HepG2 (cell line): ENCODE data around the gene PRKAG1. TPM values are rescaled to one million over a fixed set of nuclear protein-coding genes. Genes with fewer than 3 reads are reported as not detected.

Source experiments
- ATF5 ChIP-seq: sonication (generic); formaldehyde crosslinking; IDR thresholded peaks from 2 replicates; pipeline ENCODE4 v1.4.0; 2020; ENCODE audit warnings: mild to moderate bottlenecking, low read depth, missing genetic modification reagents
- CBX1 ChIP-seq: IDR thresholded peaks from one replicate; pipeline ENCODE4 v1.6.1; 2016; ENCODE audit warnings: antibody characterized with exemption, low read depth
- CEBPB ChIP-seq: IDR thresholded peaks from 2 replicates; pipeline ENCODE4 v1.6.1; 2011; ENCODE audit warnings: low read depth, low read length, improper control_type of control experiment, borderline replicate concordance
- CENPX ChIP-seq: sonication (generic); formaldehyde crosslinking; IDR thresholded peaks from 2 replicates; pipeline ENCODE4 v1.9.0; 2021; ENCODE audit warnings: mild to moderate bottlenecking, missing genetic modification reagents, moderate library complexity
- DNMT3B ChIP-seq: conservative IDR thresholded peaks from 2 replicates; pipeline ENCODE4 v1.6.1; 2016; ENCODE audit warnings: missing biosample characterization, control low read depth
- HINFP ChIP-seq: sonication (generic); formaldehyde crosslinking; IDR thresholded peaks from 2 replicates; pipeline ENCODE4 v1.4.0; 2020; ENCODE audit warnings: low read depth, mild to moderate bottlenecking, missing genetic modification reagents
- IKZF1 ChIP-seq: fragments of 450-650 bp; IDR thresholded peaks from 2 replicates; pipeline ENCODE4 v1.7.1; 2016
- MAFK ChIP-seq, 2 experiments: IDR thresholded peaks in 1 of 2; conservative IDR thresholded peaks in 1 of 2; 2 replicates each; pipeline ENCODE4 v1.6.1; 2011; ENCODE audit warnings: improper control_type of control experiment in 2 of 2, low read length in 2 of 2
- MATR3 ChIP-seq: sonication (generic); formaldehyde crosslinking; IDR thresholded peaks from 2 replicates; pipeline ENCODE4 v1.4.0; 2020; ENCODE audit warnings: missing genetic modification reagents
- MIER3 ChIP-seq: IDR thresholded peaks from 2 replicates; pipeline ENCODE4 v1.6.1; 2016; ENCODE audit warnings: missing compliant biosample characterization, borderline replicate concordance
- PATZ1 ChIP-seq: sonication (generic); formaldehyde crosslinking; IDR thresholded peaks from 2 replicates; pipeline ENCODE4 v1.4.0; 2020; ENCODE audit warnings: missing genetic modification reagents
- PRDM4 ChIP-seq: sonication (generic); formaldehyde crosslinking; IDR thresholded peaks from 2 replicates; pipeline ENCODE4 v1.9.0; 2021; ENCODE audit warnings: missing genetic modification reagents, borderline replicate concordance
- PTBP1 ChIP-seq: fragments of 200-400 bp; formaldehyde crosslinking; IDR thresholded peaks from 2 replicates; pipeline ENCODE4 v1.6.1; 2018; ENCODE audit warnings: low read length, low read depth; ENCODE audit not compliant: poor library complexity, severe bottlenecking
- RCOR2 ChIP-seq: IDR thresholded peaks from 2 replicates; pipeline ENCODE4 v1.6.1; 2016; ENCODE audit warnings: missing biosample characterization, missing genetic modification reagents
- SOX5 ChIP-seq: IDR thresholded peaks from 2 replicates; pipeline ENCODE4 v1.6.1; 2016; ENCODE audit warnings: borderline replicate concordance
- TFDP2 ChIP-seq: sonication (generic); formaldehyde crosslinking; IDR thresholded peaks from 2 replicates; pipeline ENCODE4 v1.4.0; 2020; ENCODE audit warnings: missing genetic modification reagents
- ZMAT5 ChIP-seq: sonication (generic); formaldehyde crosslinking; IDR thresholded peaks from 2 replicates; pipeline ENCODE4 v1.5.0; 2020; ENCODE audit warnings: mild to moderate bottlenecking, low read depth, missing genetic modification reagents, borderline replicate concordance
- ZNF274 ChIP-seq: sonication (generic); formaldehyde crosslinking; IDR thresholded peaks from 2 replicates; pipeline ENCODE4 v1.5.1; 2020; ENCODE audit warnings: mild to moderate bottlenecking, missing genetic modification reagents
- ZNF343 ChIP-seq: sonication (generic); formaldehyde crosslinking; IDR thresholded peaks from 2 replicates; pipeline ENCODE4 v1.4.0; 2020; ENCODE audit warnings: mild to moderate bottlenecking, missing genetic modification reagents
- ZNF557 ChIP-seq: sonication (generic); formaldehyde crosslinking; IDR thresholded peaks from 2 replicates; pipeline ENCODE4 v1.4.0; 2020; ENCODE audit warnings: missing genetic modification reagents
- ZSCAN31 ChIP-seq: sonication (generic); formaldehyde crosslinking; IDR thresholded peaks from 2 replicates; pipeline ENCODE4 v1.5.0; 2020; ENCODE audit warnings: low read depth, mild to moderate bottlenecking, missing genetic modification reagents
- polyA plus RNA-seq, 8 experiments: library from polyadenylated mRNA; depleted of rRNA in 3 of 8; stranded (reverse) in 7 of 8; unstranded in 1 of 8; fragments of >200 nt; fragmentation: Illumina TruSeq in 4 of 8; extraction: Trizol in 4 of 8; gene quantifications; 2 replicates each; pipeline versions ENCODE4 v1.2.1 to v1.2.3, GENCODE V29; 2011 to 2016; ENCODE audit warnings: low read depth in 4 of 8, missing spikeins in 1 of 8, mixed read lengths in 1 of 8; ENCODE audit not compliant: insufficient read depth in 1 of 8
- total RNA-seq, 5 experiments: library from RNA; depleted of rRNA; stranded (reverse); fragments of >200 nt; fragmentation: Illumina TruSeq; extraction: Trizol; gene quantifications; 2 replicates each; pipeline ENCODE4 v1.2.3, GENCODE V29; 2016; ENCODE audit warnings: low read depth in 1 of 5

PRKAG1 gene
- total and polyA plus RNA-seq, 2 of the 13 experiments (the other 11 are each of a cell fraction or from before 2014, with no cell fraction given) = 26.1 to 32.8 TPM

- TF ChIP-seq ZNF343 = no peak
- TF ChIP-seq CBX1 = no peak
- TF ChIP-seq CENPX (CRISPR knock-in tag) = no peak
- no peak for TF ChIP-seq MAFK (conservative IDR thresholded peaks at IDR 0.05 in 1 of 2, IDR thresholded peaks at IDR 0.05 in 1 of 2; ENCODE audit: low read length in 2 of 2)
- TF ChIP-seq ATF5 (CRISPR knock-in tag) = no peak
- TF ChIP-seq IKZF1 = no peak
- TF ChIP-seq ZNF274 (CRISPR knock-in tag) = no peak
- no peak for TF ChIP-seq RCOR2
- TF ChIP-seq PATZ1 (CRISPR knock-in tag) = peak; percentile 64
- no peak for TF ChIP-seq MATR3 (CRISPR knock-in tag)
- TF ChIP-seq HINFP (CRISPR knock-in tag) = 0 out of 2 replicates have a peak, but pooled peaks have one; percentile 40
- TF ChIP-seq ZNF557 (CRISPR knock-in tag) = no peak
- no peak for TF ChIP-seq PTBP1
- TF ChIP-seq CEBPB = no peak
- TF ChIP-seq ZSCAN31 (CRISPR knock-in tag) = no peak
- no peak for TF ChIP-seq MIER3 (CRISPR knock-in tag)
- no peak for TF ChIP-seq PRDM4
- TF ChIP-seq SOX5 = no peak
- 0 out of 2 replicates have a peak, but pooled peaks have one; percentile 24 for TF ChIP-seq TFDP2 (CRISPR knock-in tag)
- no peak for TF ChIP-seq DNMT3B (CRISPR knock-in tag)
- TF ChIP-seq ZMAT5 (CRISPR knock-in tag) = no peak
Observed at GRCh38 chr12:48977290-48978281, 41.0 kb downstream of the PRKAG1 start (continued).
